ENCODE measurements around the gene TDRD7. TPM values are rescaled to one million over a fixed set of nuclear protein-coding genes. Genes with fewer than 3 reads are reported as not detected.

The TDRD7 gene
- total and polyA plus RNA-seq, 2 of the 13 experiments (the other 11 are each of a cell fraction or from before 2014, with no cell fraction given): 9.8 to 15.5 TPM

DNA sequence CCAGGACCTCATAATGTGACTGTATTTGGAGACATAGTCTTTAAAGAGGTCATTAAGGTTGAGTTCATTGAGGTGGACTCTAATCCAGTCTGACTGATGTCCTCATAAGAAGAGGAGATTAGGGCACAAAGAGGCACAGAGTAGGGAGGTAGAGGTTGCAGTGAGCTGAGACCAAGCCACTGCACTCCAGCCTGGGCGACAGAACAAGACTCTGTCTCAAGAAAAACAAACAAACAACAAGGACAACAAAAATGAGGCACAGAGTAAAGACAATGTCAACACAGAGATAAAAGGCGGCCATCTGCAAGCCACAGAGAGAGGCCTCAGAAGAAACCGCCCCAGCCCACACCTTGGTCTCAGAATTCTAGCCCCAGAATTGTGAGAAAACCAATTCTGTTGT lies 17.0 kb upstream of the TDRD7 start (continued):
- TF ChIP-seq ATF6 (CRISPR knock-in tag; conservative IDR thresholded peaks at IDR 0.05) (no peak), ZNF101 (CRISPR knock-in tag; IDR thresholded peaks at IDR 0.05; ENCODE audit: borderline replicate concordance, low read depth) (no peak), FOXK2 (IDR thresholded peaks at IDR 0.05) (no peak), ZKSCAN5 (CRISPR knock-in tag; IDR thresholded peaks at IDR 0.05) (no peak), THAP11 (CRISPR knock-in tag; IDR thresholded peaks at IDR 0.05) (peak; percentile 56), NCOR1 (IDR thresholded peaks at IDR 0.05; ENCODE audit: borderline replicate concordance, low read length) (peak; percentile 63; the same call in 1 of the 2 replicates), SOX5 (CRISPR knock-in tag; IDR thresholded peaks at IDR 0.05; ENCODE audit: borderline replicate concordance) (peak; percentile 93), ZNF10 (CRISPR knock-in tag; IDR thresholded peaks at IDR 0.05; ENCODE audit: borderline replicate concordance, low read depth) (no peak), ZNF609 (CRISPR knock-in tag; IDR thresholded peaks at IDR 0.05; ENCODE audit: borderline replicate concordance) (peak; percentile 59; the same call in 1 of the 2 replicates), ATF5 (CRISPR knock-in tag; IDR thresholded peaks at IDR 0.05; ENCODE audit: low read depth) (no peak), SAP130 (CRISPR knock-in tag; IDR thresholded peaks at IDR 0.05; ENCODE audit: low read depth) (peak; percentile 44), ZNF431 (CRISPR knock-in tag; IDR thresholded peaks at IDR 0.05; ENCODE audit: borderline replicate concordance, low read depth) (peak; percentile 87), REPIN1 (CRISPR knock-in tag; IDR thresholded peaks at IDR 0.05; ENCODE audit: borderline replicate concordance, low read depth) (no peak)
- TF ChIP-seq, protein P1, sequence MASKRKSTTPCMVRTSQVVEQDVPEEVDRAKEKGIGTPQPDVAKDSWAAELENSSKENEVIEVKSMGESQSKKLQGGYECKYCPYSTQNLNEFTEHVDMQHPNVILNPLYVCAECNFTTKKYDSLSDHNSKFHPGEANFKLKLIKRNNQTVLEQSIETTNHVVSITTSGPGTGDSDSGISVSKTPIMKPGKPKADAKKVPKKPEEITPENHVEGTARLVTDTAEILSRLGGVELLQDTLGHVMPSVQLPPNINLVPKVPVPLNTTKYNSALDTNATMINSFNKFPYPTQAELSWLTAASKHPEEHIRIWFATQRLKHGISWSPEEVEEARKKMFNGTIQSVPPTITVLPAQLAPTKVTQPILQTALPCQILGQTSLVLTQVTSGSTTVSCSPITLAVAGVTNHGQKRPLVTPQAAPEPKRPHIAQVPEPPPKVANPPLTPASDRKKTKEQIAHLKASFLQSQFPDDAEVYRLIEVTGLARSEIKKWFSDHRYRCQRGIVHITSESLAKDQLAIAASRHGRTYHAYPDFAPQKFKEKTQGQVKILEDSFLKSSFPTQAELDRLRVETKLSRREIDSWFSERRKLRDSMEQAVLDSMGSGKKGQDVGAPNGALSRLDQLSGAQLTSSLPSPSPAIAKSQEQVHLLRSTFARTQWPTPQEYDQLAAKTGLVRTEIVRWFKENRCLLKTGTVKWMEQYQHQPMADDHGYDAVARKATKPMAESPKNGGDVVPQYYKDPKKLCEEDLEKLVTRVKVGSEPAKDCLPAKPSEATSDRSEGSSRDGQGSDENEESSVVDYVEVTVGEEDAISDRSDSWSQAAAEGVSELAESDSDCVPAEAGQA (IDR thresholded peaks at IDR 0.05; ENCODE audit: low read depth): no peak
- TF ChIP-seq, protein P1 (CRISPR knock-in tag; IDR thresholded peaks at IDR 0.05; ENCODE audit: borderline replicate concordance): no peak
- TF ChIP-seq, protein P2, sequence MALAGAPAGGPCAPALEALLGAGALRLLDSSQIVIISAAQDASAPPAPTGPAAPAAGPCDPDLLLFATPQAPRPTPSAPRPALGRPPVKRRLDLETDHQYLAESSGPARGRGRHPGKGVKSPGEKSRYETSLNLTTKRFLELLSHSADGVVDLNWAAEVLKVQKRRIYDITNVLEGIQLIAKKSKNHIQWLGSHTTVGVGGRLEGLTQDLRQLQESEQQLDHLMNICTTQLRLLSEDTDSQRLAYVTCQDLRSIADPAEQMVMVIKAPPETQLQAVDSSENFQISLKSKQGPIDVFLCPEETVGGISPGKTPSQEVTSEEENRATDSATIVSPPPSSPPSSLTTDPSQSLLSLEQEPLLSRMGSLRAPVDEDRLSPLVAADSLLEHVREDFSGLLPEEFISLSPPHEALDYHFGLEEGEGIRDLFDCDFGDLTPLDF (CRISPR knock-in tag; IDR thresholded peaks at IDR 0.05): no peak

All from HepG2 (cell line).